Superior temporal gyrus (tissue), 1 donor: Measurements from ENCODE around the gene GMPR.
"Not testable (repeated sequence)": the region's sequence is repeated elsewhere in the genome, so short reads cannot be mapped to it uniquely, and the experiment has no call there.

Experiments used
- DNase-seq: peaks from one replicate; pipeline ENCODE4 v3.0.0-alpha.2; 2016; ENCODE audit errors: extremely low spot score

Gene GMPR

DNA sequence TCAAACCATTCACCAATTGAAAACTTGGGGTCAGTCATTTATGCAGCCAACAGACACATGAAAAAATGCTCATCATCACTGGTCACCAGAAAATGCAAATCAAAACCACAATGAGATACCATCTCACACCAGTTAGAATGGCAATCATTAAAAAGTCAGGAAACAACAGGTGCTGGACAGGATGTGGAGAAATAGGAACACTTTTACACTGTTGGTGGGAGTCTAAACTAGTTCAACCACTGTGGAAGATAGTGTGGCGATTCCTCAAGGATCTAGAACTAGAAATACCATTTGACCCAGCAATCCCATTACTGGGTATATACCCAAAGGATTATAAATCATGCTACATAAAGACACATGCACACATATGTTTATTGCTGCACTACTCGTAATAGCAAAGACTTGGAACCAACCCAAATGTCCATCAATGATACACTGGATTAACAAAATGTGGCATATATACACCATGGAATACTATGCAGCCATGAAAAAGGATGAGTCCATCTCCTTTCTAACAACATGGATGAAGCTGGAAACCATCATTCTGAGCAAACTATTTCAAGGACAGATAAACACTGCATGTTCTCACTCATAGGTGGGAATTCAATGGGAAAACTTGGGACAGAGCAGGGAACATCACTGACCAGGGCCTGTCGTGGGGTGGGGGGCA lies 13.2 kb upstream of the GMPR start:
- DNase-seq = not testable (repeated sequence)

DNA sequence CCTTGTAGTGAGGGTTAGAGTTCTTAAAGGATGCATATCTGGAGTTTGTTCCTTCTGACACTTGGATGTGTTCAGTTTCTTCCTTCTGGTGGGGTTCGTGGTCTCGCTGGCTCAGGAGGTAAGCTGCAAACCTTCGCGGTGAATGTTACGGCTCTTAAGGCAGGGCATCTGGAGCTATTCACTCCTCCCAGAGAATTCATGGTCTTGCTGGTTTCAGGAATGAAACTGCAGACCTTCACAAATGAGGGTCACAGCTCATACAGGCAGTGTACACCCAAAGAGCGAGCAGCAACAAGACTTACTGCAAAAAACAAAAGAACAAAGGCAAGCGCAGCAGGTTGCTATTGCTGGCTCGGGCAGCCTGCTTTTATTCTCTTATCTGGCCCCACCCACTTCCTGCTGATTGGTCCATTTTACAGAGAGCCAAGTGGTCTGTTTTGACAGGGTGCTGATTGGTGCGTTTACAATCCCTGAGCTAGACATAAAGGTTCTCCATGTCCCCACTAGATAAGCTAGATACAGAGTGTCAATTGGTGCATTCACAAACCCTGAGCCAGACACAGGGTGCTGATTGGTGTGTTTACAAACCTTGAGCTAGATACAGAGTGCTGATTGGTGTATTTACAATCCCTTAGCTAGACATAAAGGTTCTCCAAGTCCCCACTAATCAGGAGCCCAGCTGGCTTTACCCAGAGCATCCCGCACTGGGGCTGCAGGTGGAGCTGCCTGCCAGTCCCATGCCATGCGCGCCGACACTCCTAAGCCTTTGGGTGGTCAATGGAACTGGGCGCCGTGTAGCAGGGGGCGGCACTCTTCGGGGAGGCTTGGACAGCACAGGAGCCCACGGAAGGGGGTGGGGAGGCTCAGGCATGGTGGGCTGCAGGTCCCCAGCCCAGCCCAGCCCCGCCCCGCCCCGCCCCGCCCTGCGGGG lies 12.0 kb upstream of the GMPR start:
- DNase-seq = not testable (repeated sequence)

DNA sequence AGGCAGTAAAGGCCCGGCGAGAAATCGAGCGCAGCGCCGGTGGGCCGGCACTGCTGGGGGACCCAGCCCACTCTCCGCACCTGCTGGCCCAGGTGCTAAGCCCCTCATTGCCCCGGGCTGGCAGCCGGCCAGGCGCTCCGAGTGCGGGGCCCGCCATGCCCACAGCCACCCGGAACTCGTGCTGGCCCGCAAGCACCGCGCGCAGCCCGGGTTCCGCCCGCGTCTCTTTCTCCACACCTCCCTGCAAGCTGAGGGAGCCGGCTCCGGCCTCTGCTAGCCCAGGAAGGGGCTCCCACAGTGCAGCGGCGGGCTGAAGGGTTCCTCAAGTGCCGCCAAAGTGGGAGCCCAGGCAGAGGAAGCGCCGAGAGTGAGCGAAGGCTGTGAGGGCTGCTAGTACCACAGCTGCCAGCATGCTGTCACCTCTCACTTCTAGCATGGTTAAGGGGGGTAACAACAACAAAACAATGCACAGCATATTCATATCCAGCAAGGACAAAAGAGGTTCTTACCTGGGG lies 11.3 kb upstream of the GMPR start:
- DNase-seq = no peak

DNA sequence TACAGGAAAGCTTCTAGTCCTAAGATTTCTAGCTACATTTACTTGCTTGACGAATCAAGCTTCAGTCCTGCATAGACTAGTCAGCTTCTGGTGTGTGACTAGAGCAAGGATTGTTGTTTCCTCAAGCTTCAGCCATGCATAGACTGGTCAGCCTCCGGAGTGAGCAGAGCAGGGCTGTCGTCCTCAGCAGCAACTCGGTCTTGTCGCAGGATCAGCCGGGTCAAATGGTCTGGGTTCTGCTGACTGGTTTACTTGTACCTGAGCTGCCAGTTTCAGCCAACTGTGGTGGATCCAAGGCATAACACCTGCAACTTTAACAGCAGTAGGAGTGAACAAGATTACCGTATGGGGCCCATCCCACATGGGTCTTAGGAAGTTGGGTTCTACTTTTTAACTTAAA lies 10.8 kb upstream of the GMPR start:
- DNase-seq = no peak

- no peak for DNase-seq
Measured at GRCh38 chr6:16228043-16228442, 10.3 kb upstream of the GMPR start.

GRCh38 chr6:16228709-16229665 lies 9.4 kb upstream of the GMPR start:
- no peak for DNase-seq

GRCh38 chr6:16229700-16230099 lies 8.7 kb upstream of the GMPR start:
- DNase-seq = no peak

- no peak for DNase-seq
Measured at GRCh38 chr6:16230953-16231352, 7.4 kb upstream of the GMPR start.

DNA sequence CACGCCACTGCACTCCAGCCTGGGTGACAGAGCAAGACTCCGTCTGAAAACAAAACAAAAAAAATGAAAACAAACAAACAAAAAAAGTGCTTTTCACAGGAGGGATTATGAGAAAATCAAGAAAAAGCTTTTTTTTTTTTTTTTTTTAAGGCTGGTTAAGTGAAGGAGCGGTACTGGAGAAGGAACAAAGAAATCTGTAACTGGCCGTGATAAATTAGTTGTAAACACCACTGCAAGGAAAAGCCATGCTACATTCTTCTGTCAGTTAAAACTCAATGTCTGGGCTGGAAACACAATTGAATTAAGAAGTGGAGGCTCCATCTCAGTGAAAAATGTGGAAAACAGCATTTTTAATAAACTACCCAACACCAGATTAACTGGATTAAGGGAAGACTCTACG lies 6.3 kb upstream of the GMPR start:
- no peak for DNase-seq

DNA sequence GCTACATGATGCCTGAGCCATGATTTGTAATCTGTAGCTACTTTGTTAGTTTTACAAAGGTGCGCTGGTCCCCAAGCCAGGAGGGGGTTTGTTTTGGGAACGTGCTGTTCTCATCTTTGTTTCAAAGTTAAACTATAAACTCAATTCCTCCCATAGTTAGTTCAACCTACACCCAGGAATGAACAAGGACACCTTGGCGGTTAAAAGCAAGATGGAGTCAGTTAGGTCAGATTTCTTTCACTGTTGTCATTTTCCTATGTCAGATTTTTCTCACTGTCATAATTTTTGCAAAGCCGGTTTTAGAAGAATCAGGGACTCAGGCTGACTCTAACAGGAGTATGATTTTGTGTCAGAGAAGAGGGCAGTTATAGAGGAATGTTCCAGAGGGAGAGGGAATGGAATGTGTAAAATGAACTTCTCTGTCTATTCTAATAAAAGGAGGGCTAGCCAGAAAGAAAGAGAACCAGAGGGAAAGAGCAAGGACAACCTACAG lies 2.3 kb upstream of the GMPR start:
- no peak for DNase-seq

GRCh38 chr6:16236631-16237199 lies 1.7 kb upstream of the GMPR start:
- DNase-seq = no peak

DNA sequence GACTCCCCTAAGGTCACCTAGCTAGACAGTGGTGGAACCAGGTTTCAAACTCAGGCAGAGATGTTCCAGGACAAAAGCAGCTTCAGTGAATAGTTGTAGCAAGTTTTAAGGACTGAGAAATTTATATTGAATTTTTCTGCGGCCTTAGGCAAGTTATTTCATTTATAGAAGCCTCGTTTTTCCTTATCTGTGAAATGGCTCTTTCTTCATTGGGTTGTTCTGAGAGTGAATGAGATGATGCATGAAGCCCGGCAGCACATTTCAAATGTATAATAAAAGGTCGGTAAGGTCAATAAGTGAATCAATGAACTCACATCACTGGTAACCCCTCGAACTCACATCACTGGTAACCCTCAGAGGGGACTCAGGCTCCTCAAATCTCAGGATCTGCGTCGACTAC lies 1.1 kb upstream of the GMPR start:
- no peak for DNase-seq

DNA sequence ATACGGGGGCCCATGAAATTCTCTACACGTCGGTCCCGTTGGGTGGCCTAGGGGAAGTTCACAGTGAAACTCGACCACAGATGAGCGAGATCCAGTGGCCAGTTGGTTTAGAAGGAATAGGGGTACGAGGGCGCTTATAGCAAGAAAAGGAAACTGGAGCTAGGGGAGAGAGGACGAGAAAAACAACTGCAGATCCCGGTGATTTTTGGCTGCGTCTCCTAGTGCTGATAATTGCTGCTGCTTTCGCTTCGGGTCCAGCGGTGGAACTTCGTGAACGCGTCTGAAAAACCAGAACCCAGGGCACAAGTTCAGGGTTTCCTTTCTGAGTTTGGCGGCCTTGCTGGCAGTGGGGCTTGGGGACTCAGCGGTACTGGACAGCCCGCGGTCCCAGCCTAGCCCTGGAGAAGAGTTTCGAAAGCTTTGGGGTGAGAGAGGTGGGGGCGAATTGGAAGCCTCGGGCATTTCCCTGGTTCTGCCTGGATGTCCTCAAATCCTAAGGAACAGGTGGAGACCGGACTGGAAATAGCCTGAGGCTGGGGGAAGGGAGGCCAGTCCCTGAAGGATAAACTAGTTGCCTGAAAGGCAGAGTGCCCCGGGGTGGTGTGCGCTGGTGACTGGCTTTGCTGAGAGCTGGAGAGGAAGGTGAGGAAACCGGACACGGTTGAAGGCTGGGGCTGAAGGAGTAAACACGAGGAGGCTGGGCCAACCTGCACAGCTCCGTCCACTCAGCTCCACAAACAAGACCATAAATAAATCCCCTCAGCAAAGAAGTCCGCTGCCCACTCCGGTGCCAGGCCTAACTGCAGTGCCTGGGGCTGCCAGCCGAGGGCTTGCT lies 793 bp downstream of the GMPR start:
- no peak for DNase-seq

DNA sequence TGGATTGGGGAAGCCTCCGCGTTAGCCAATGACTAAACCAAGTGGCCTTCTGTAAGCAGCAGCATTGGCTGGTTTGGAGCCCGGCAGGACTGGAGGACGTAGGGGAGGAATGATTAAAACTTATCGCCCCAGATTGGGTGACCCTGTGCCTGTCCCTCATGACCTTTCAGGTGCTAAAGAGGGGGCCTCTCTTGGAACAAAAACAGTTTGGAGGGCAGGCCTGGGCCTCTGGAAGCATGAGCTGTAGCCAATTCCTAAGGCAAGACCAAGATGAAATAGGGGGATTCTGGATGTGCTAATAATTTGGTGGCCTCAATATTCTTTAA lies 1.4 kb downstream of the GMPR start:
- DNase-seq = peak; percentile 71

GRCh38 chr6:16240589-16241320 lies 2.4 kb downstream of the GMPR start:
- no peak for DNase-seq

DNA sequence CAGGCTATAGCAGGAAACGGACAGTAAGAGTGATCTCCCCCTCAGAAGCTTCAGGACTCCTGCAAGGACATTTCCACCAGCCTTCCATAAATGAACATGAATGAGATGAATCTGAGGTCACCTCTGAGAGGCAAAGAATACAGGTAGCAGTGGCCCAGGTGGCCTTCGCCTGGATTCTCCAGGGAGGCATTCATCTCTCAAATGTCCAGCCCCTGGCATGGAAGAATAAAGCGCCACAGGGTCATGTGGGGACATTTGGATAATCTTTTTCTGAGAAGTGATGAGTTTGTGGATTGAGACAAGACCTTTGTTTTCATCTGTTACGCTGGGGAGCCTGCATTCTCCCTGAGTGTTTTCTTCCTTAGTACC lies 2.9 kb downstream of the GMPR start:
- no peak for DNase-seq

GRCh38 chr6:16243055-16243454 lies 4.7 kb downstream of the GMPR start:
- DNase-seq = no peak

DNA sequence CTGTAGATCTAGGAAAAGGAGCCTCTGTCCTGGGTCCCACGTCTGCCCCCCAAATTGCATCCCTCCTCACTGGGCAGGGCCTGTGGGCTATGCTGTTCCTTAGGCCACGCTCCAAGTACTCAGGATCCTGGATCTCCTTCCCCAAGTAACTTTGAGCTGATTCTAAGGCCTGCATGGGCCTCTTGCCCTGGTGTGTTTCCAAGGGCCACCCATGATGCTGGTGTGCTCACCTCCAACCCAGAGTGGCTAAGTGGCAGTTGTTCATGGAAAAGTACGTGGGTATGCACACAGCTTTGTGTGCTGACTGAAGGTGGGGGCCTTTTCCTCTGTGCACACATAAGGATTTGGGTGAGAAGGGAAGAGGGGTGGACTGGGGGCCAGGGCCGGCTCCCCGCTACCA lies 5.3 kb downstream of the GMPR start:
- DNase-seq = no peak

DNA sequence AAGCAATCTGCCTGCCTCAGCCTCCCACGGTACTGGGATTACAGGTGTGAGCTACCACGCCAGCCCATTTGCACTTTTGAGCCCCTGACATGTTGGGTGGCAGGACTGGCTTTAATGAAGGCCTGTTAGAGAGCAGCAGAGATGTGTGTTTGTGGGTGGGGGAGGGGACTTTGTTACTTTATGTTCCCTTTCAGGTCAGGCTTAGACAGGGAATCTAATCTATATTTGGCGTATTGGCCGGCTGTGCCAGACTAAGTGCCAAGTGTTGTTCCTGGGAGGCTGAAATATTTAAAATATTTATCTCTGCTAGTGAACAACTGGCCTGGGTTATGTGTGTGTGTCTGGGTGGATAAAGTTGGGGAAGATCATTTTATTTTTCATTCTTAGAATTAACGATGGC lies 6.1 kb downstream of the GMPR start:
- DNase-seq = no peak

DNA sequence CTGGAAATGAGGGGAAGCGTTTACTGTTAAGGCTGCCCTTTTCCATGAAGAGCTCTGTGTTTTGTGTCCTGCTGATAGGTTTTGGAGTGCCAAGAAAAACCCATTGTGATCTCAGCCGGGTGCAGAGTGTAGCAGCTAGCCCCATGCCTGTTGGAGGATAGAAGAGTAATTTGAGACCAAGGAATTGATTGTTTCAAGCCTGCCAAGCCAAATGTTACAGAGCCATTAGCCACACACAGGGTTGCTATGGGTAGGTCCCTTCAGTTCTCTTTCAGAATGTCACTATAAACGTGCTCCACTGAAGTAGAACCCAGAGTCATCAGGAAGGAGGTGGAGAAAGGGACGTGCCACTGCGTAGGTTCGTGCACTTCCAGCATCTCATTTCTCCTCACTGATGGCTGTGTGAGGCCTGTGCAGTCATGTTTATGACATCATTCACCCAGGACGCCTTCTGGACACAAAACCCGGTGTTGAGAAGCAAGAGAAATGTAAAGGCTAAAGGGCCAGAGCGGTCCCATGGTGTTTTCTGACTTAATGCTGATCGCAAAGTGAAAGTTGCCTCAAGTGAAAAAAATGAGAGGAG lies 6.6 kb downstream of the GMPR start:
- DNase-seq = no peak
